Measurements from ENCODE around the gene FBXL19.

- TF ChIP-seq, protein P1, sequence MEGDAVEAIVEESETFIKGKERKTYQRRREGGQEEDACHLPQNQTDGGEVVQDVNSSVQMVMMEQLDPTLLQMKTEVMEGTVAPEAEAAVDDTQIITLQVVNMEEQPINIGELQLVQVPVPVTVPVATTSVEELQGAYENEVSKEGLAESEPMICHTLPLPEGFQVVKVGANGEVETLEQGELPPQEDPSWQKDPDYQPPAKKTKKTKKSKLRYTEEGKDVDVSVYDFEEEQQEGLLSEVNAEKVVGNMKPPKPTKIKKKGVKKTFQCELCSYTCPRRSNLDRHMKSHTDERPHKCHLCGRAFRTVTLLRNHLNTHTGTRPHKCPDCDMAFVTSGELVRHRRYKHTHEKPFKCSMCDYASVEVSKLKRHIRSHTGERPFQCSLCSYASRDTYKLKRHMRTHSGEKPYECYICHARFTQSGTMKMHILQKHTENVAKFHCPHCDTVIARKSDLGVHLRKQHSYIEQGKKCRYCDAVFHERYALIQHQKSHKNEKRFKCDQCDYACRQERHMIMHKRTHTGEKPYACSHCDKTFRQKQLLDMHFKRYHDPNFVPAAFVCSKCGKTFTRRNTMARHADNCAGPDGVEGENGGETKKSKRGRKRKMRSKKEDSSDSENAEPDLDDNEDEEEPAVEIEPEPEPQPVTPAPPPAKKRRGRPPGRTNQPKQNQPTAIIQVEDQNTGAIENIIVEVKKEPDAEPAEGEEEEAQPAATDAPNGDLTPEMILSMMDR (IDR thresholded peaks at IDR 0.05) = no peak
- no peak for TF ChIP-seq EZH2 (IDR thresholded peaks at IDR 0.05; ENCODE audit: borderline replicate concordance, insufficient read depth, low read depth, low read length, poor library complexity, severe bottlenecking)
Measured at GRCh38 chr16:30974348-30974747, 51.0 kb downstream of the FBXL19 start.

All from B cell (primary cell).